SK-N-SH (cell line): Measurements from ENCODE around the gene MAGI2.

ENCODE experiments used
- EP300 ChIP-seq, 2 experiments: IDR thresholded peaks; 2 replicates each; pipeline versions ENCODE4 v1.4.0 to v1.6.1; 2012; ENCODE audit warnings: borderline replicate concordance in 1 of 2, low read depth in 1 of 2, low read length in 1 of 2
- FOSL2 ChIP-seq: IDR thresholded peaks from 2 replicates; pipeline ENCODE4 v1.4.0; 2012; ENCODE audit warnings: low read depth, mild to moderate bottlenecking, moderate library complexity, borderline replicate concordance
- FOXM1 ChIP-seq: IDR thresholded peaks from 2 replicates; pipeline ENCODE4 v1.4.0; 2012; ENCODE audit warnings: low read depth, mild to moderate bottlenecking
- GABPA ChIP-seq: IDR thresholded peaks from 2 replicates; pipeline ENCODE4 v1.4.0; 2012; ENCODE audit warnings: low read depth, mild to moderate bottlenecking
- JUND ChIP-seq: IDR thresholded peaks from 2 replicates; pipeline ENCODE4 v1.4.0; 2012
- POLR2AphosphoS5 ChIP-seq: IDR thresholded peaks from 2 replicates; pipeline ENCODE4 v1.6.1; 2012; ENCODE audit warnings: low read depth, low read length
- RFX5 ChIP-seq: IDR thresholded peaks from 2 replicates; pipeline ENCODE4 v1.6.1; 2012; ENCODE audit warnings: mild to moderate bottlenecking, improper control_type of control experiment, low read length
- TF ChIP-seq, protein P1 (sequence below): fragments of 200-600 bp; sonication (generic); IDR thresholded peaks from 2 replicates; pipeline ENCODE4 v1.6.1; 2017; ENCODE audit warnings: antibody characterized with exemption, mild to moderate bottlenecking, moderate library complexity
- TF ChIP-seq, protein P2 (sequence below): IDR thresholded peaks from 2 replicates; pipeline ENCODE4; 2012
- TF ChIP-seq, protein P3 (sequence below): IDR thresholded peaks from 2 replicates; pipeline ENCODE4 v1.4.0; 2012; ENCODE audit warnings: low read depth

DNA sequence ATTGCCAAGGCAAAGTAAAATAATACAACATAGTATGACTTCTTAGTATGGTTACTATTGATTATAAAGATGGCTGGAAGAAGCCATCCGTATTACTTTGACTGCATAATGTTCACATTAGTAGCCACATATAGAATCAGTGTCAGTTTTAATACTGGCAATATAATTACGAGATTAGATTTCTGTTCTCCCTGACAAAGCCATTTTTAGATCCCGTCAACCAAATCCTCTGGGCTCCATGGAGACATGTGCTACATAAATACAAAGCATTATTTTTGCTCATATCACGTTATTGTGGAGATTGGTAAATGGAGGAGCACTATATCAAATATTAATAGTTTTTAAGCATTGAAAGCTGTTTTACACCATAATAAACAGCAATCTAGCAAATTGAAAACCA is 124.0 kb downstream of the MAGI2 start:
- TF ChIP-seq, protein P1, sequence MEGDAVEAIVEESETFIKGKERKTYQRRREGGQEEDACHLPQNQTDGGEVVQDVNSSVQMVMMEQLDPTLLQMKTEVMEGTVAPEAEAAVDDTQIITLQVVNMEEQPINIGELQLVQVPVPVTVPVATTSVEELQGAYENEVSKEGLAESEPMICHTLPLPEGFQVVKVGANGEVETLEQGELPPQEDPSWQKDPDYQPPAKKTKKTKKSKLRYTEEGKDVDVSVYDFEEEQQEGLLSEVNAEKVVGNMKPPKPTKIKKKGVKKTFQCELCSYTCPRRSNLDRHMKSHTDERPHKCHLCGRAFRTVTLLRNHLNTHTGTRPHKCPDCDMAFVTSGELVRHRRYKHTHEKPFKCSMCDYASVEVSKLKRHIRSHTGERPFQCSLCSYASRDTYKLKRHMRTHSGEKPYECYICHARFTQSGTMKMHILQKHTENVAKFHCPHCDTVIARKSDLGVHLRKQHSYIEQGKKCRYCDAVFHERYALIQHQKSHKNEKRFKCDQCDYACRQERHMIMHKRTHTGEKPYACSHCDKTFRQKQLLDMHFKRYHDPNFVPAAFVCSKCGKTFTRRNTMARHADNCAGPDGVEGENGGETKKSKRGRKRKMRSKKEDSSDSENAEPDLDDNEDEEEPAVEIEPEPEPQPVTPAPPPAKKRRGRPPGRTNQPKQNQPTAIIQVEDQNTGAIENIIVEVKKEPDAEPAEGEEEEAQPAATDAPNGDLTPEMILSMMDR = no peak
- TF ChIP-seq, protein P2, sequence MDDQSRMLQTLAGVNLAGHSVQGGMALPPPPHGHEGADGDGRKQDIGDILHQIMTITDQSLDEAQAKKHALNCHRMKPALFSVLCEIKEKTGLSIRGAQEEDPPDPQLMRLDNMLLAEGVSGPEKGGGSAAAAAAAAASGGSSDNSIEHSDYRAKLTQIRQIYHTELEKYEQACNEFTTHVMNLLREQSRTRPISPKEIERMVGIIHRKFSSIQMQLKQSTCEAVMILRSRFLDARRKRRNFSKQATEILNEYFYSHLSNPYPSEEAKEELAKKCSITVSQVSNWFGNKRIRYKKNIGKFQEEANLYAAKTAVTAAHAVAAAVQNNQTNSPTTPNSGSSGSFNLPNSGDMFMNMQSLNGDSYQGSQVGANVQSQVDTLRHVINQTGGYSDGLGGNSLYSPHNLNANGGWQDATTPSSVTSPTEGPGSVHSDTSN = no peak
- TF ChIP-seq POLR2AphosphoS5 = no peak
- TF ChIP-seq RFX5 = no peak
- TF ChIP-seq FOSL2 = no peak
- TF ChIP-seq GABPA = no peak
- no peak for TF ChIP-seq EP300 (IDR thresholded peaks at IDR 0.05; ENCODE audit: borderline replicate concordance in 1 of 2, low read depth in 1 of 2, low read length in 1 of 2)
- TF ChIP-seq JUND = no peak
- no peak for TF ChIP-seq FOXM1
- TF ChIP-seq, protein P3, sequence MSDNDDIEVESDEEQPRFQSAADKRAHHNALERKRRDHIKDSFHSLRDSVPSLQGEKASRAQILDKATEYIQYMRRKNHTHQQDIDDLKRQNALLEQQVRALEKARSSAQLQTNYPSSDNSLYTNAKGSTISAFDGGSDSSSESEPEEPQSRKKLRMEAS = no peak
